CD4-positive, alpha-beta T cell (primary cell): ENCODE data around the gene ZYX. TPM values are rescaled to one million over a fixed set of nuclear protein-coding genes. Genes with fewer than 3 reads are reported as not detected.

Experiments
- ATAC-seq: fragments of 200-7000 bp; cut with Tn5 transposase; one replicate; pipeline ENCODE4 v1.10.0; 2022; ENCODE audit warnings: mild to moderate bottlenecking; ENCODE audit not compliant: poor library complexity
- CTCF ChIA-PET: fragments of 350-600 bp; sonication (Branson Sonifier 250); formaldehyde crosslinking; loops from one replicate; lab custom pipeline; 2021; ENCODE audit warnings: antibody characterized with exemption, inconsistent platforms; lab: Charles Lee
- POLR2A ChIA-PET: fragments of 350-600 bp; sonication (Branson Sonifier 250); formaldehyde crosslinking; loops from one replicate; lab custom pipeline; 2021; ENCODE audit warnings: antibody characterized with exemption, inconsistent platforms; lab: Charles Lee
- DNase-seq, 14 experiments: peaks; one replicate each; pipeline ENCODE4 v3.0.0-alpha.2; 2013 to 2020; ENCODE audit warnings: mixed read lengths in 2 of 14
- H3K27ac ChIP-seq, 2 donors: one replicate each; pipeline versions ENCODE4 v1.5.1 to v1.7.0; 2013; ENCODE audit warnings: low read length in 2 of 2, low read depth in 1 of 2, mild to moderate bottlenecking in 1 of 2
- H3K27me3 ChIP-seq, 2 experiments: 1 replicate in 1 of 2; 2 replicates in 1 of 2; pipeline versions ENCODE4 v1.6.1 to v1.7.0; 2013; ENCODE audit warnings: low read length in 2 of 2, control low read depth in 1 of 2, mild to moderate bottlenecking in 1 of 2, moderate library complexity in 1 of 2; ENCODE audit not compliant: insufficient read depth in 2 of 2, control insufficient read depth in 1 of 2
- H3K36me3 ChIP-seq: one replicate; pipeline ENCODE4 v1.6.1; 2013; ENCODE audit warnings: low read length, control low read depth; ENCODE audit not compliant: insufficient read depth
- H3K4me1 ChIP-seq: one replicate; pipeline ENCODE4 v1.6.1; 2013; ENCODE audit warnings: low read length, control low read depth; ENCODE audit not compliant: insufficient read depth
- H3K4me3 ChIP-seq: one replicate; pipeline ENCODE4 v1.5.1; 2013; ENCODE audit warnings: mild to moderate bottlenecking, low read length, moderate library complexity
- H3K9me3 ChIP-seq, 2 experiments: 1 replicate in 1 of 2; 2 replicates in 1 of 2; pipeline versions ENCODE4 v1.6.1 to v1.7.0; 2013; ENCODE audit warnings: low read length in 2 of 2, mild to moderate bottlenecking in 2 of 2, control low read depth in 1 of 2, moderate library complexity in 1 of 2; ENCODE audit not compliant: control insufficient read depth in 1 of 2, insufficient read depth in 1 of 2
- H3K27ac Mint-ChIP-seq: one replicate; pipeline ENCODE4 v1.8.0; 2020; ENCODE audit warnings: mixed read lengths
- H3K27me3 Mint-ChIP-seq: one replicate; pipeline ENCODE4 v1.8.0; 2021; ENCODE audit warnings: mixed read lengths
- H3K36me3 Mint-ChIP-seq: one replicate; pipeline ENCODE4 v1.8.0; 2021; ENCODE audit warnings: low read depth, mixed read lengths
- H3K4me1 Mint-ChIP-seq: one replicate; pipeline ENCODE4 v1.8.0; 2021; ENCODE audit warnings: low read depth, mixed read lengths
- H3K4me3 Mint-ChIP-seq: one replicate; pipeline ENCODE4 v1.8.0; 2020; ENCODE audit warnings: mild to moderate bottlenecking, mixed read lengths
- H3K9me3 Mint-ChIP-seq: one replicate; pipeline ENCODE4 v1.8.0; 2020; ENCODE audit warnings: mixed read lengths
- intact Hi-C, 2 experiments: fragments of 100-400 bp; cut with DNase I in 1 of 2; cut with micrococcal nuclease in 1 of 2; formaldehyde crosslinking; loops; one replicate each; pipeline versions ENCODE4 v1.15.1 to v1.9.0; 2023 to 2025; cut with DNase I, micrococcal nuclease
- total RNA-seq, 174 experiments: library from RNA in 2 of 174; stranded (reverse) in 2 of 174; gene quantifications; one replicate each; pipeline ENCODE4 v1.2.3 and lab custom pipeline; 2021 to 2026
- TF ChIP-seq, protein P1 (sequence below): fragments of 200-600 bp; IDR thresholded peaks from one replicate; pipeline ENCODE4 v1.8.0; 2022; ENCODE audit warnings: antibody characterized with exemption, mild to moderate bottlenecking

The ZYX gene
- total RNA-seq, 2 experiments from 2014 or later: 132 to 146 TPM

DNA sequence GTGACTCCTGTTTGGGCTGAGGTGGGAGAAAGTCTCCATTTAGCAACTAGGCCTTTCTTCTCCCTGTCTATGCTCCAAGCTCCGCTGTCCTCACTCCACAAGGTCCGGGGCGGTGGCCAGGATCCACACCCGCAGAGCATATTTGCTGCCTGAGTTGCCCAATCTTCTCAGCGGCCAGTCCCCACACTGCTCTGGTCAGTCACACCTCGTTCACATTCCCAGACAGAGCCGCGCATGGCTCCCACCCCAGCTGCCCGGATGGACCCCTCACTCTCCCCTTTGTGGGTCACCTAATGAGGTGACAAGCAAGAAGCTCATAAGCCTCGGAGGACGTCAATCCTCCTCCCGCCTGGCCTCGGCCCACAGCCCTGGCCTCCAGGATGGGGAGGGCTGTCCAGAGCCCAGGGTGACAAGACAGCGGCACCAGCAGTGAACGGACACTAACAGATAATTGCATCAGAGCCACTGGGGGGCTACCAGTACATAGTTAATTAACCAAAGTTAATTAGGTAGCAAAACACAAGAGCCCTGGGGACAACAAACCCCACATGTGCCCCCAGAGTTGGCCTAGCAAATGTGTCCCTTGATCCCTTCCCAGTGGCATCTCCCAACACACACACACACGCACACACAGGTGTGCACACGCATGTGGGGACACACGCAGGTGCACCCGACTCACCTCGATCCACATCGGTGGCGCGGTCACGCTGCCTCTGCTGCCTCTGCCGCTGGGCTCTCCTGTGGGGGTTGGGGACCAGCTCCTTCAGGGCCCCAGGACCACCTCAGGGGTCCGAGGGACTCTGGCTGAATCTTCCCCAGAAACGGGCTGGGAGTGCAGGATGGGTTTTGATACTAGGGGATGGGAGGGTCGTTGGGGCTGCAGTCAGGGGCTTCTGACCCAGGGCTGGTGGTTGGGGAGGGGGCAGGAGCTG is 15.7 kb downstream of the ZYX start:
- intact Hi-C loops: no loop called here
- Histone ChIP-seq H3K4me3 (no peak overlapping the region), H3K9me3 (no peaks in the 10 kb centered on the region), H3K27me3 (no peaks in the 10 kb centered on the region), H3K4me1 (peaks cover 10% of the 10 kb centered on the region), H3K36me3 (peaks cover 77% of the 10 kb centered on the region), H3K27ac (no peak overlapping the region)
- H3K36me3 Mint-ChIP-seq: peaks cover 94% of the 10 kb centered on the region
- DNase-seq (no peak), ATAC-seq (no peak)
- no peaks in the 10 kb centered on the region for H3K9me3 Mint-ChIP-seq
- H3K4me1 Mint-ChIP-seq: peaks cover 13% of the 10 kb centered on the region
- CTCF ChIA-PET: interaction anchor here (1.7 kb wide), 1 partner anchor 17 kb away, joined by 9 read pairs; no protein-coding TSS in a partner anchor
- no peaks in the 10 kb centered on the region for H3K27me3 Mint-ChIP-seq
- POLR2A ChIA-PET: no interaction called here
- no peak overlapping the region for H3K4me3 Mint-ChIP-seq
- TF ChIP-seq, protein P1, sequence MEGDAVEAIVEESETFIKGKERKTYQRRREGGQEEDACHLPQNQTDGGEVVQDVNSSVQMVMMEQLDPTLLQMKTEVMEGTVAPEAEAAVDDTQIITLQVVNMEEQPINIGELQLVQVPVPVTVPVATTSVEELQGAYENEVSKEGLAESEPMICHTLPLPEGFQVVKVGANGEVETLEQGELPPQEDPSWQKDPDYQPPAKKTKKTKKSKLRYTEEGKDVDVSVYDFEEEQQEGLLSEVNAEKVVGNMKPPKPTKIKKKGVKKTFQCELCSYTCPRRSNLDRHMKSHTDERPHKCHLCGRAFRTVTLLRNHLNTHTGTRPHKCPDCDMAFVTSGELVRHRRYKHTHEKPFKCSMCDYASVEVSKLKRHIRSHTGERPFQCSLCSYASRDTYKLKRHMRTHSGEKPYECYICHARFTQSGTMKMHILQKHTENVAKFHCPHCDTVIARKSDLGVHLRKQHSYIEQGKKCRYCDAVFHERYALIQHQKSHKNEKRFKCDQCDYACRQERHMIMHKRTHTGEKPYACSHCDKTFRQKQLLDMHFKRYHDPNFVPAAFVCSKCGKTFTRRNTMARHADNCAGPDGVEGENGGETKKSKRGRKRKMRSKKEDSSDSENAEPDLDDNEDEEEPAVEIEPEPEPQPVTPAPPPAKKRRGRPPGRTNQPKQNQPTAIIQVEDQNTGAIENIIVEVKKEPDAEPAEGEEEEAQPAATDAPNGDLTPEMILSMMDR: no peak
- no peak overlapping the region for H3K27ac Mint-ChIP-seq

DNA sequence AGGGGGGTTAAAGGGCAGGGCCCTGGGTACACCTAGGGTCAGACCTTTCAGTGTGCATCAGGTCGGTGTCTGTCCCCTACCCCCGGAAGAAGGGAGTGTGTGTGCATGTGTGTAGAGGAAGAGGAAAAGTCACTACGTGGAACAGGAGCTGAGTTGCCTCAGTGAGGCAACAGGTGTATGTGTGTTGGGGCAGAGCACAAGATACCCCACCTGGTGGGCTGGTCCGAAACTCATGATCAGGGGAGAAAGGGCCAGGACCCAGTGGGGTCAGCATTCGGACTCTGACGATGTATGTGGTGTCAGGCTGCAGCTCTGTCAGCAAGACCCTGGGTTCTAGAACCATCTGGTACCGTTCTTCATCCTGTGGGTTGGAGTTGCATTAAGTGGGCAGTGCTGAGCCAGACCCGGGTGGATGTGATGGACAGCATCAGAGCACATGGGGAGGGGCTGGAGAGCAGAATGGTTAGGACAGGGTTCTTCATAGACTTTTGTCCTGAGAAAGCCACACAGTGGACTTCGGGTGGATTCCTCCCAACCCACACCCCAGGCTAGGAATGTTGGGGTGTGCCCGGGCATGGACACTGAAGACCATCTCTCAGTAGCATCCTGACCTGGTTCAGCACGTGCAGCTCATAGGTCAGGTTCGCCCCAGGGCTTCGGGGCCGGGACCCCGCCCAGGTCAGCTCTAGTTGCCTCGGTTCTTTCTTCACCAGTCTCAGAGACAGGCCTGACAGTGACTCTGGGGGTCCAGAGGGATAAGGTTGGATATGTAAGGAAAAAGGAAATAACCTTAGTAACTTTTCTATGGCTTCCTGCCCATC is 16.8 kb downstream of the ZYX start:
- no peak overlapping the region for H3K4me3 ChIP-seq
- H3K9me3 Mint-ChIP-seq: no peaks in the 10 kb centered on the region
- CTCF ChIA-PET: no interaction called here
- intact Hi-C loops: no loop called here
- peaks cover 84% of the 10 kb centered on the region for H3K36me3 Mint-ChIP-seq
- H3K4me3 Mint-ChIP-seq: no peak overlapping the region
- H3K4me1 Mint-ChIP-seq: peaks cover 22% of the 10 kb centered on the region
- H3K36me3 ChIP-seq: peaks cover 73% of the 10 kb centered on the region
- H3K27ac Mint-ChIP-seq: no peak overlapping the region
- POLR2A ChIA-PET: interaction anchor here (1.7 kb wide), 1 partner anchor 13 kb away, joined by 8 read pairs; no protein-coding TSS in a partner anchor
- no peaks in the 10 kb centered on the region for H3K9me3 ChIP-seq
- DNase-seq: no peak
- no peaks in the 10 kb centered on the region for H3K27me3 Mint-ChIP-seq
- no peak overlapping the region for H3K27ac ChIP-seq
- peaks cover 12% of the 10 kb centered on the region for H3K4me1 ChIP-seq
- TF ChIP-seq, protein P1: no peak
- ATAC-seq: no peak
- no peaks in the 10 kb centered on the region for H3K27me3 ChIP-seq

DNA sequence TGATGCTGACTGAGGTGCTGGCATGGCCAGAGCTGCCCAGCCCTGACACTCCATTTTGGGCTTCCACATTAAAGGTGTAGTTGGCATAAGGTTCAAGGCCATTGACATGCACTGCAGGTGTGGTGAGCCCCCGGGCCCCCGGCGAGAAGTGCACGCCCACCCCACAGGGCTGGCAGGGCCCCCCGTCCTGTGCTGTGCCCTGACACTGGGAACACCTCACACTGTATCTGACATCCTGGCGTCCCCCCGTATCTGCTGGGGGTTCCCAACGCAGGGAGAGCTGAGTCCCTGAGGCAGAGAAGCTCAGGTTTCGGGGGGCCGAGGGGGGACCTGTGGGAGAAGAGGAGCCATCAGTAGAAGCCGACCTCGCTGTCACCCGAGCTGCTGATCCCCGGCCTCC is 17.5 kb downstream of the ZYX start:
- Mint-ChIP-seq H3K27me3 (no peaks in the 10 kb centered on the region), H3K4me3 (no peak overlapping the region), H3K27ac (no peak overlapping the region), H3K9me3 (no peaks in the 10 kb centered on the region), H3K4me1 (peaks cover 26% of the 10 kb centered on the region), H3K36me3 (peaks cover 82% of the 10 kb centered on the region)
- CTCF ChIA-PET: no interaction called here
- POLR2A ChIA-PET: interaction anchor here (1.7 kb wide), 1 partner anchor 13 kb away, joined by 8 read pairs; no protein-coding TSS in a partner anchor
- ATAC-seq: no peak
- intact Hi-C loops: no loop called here
- H3K36me3 ChIP-seq: peaks cover 66% of the 10 kb centered on the region
- no peaks in the 10 kb centered on the region for H3K27me3 ChIP-seq
- H3K27ac ChIP-seq: no peak overlapping the region
- H3K4me3 ChIP-seq: no peak overlapping the region
- TF ChIP-seq, protein P1: no peak
- no peak for DNase-seq
- peaks cover 12% of the 10 kb centered on the region for H3K4me1 ChIP-seq
- H3K9me3 ChIP-seq: no peaks in the 10 kb centered on the region
